Kidney glomerular epithelial cell (primary cell): Measurements from ENCODE around the gene SRRM3.
"Not testable (repeated sequence)": the region's sequence is repeated elsewhere in the genome, so short reads cannot be mapped to it uniquely, and the experiment has no call there.

ENCODE experiments used
- DNase-seq: peaks from one replicate; lab custom pipeline; 2025; lab: John Stamatoyannopoulos, UW

The SRRM3 gene

GRCh38 chr7:76201732-76202665 is at the start of gene SRRM3:
TSS of gene SRRM3 (plus strand) at chr7:76201896. CDS start at chr7:76235067, 33,171 bp downstream.
- peak; percentile 48 for DNase-seq

- no peak for DNase-seq
Observed at GRCh38 chr7:76151932-76152331, 49.8 kb upstream of the SRRM3 start.

DNA sequence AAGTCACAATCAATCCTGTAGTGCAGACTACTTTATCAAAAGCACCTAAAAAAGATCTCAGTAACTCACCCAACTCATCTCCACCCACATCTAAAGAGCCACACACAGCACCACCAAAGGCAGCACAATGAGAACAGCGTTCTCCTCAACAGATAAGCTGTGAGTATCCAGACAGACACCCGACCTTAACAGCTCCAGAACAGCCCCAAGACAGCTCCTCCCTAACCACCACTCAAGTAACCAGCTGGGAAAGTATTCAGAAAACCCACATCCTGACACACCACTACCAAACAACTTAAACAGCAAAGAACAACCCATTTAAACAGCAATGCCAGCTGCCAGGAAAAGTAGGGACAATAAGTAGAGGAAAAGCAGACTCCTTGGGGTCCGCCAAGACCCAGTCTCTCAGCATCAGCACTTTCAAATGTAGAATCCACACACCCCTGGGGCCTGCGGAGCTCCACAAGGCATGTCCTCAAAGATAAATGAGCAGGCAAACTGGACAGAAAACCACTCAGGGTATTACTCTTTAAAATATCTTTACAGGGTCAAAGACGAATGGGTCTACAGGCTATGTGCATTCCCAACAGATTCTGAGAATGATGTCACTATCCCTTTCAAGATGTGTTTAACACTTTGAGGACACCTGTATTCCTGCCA is 48.0 kb upstream of the SRRM3 start:
- not testable (repeated sequence) for DNase-seq

- DNase-seq: no peak
Observed at GRCh38 chr7:76155938-76156337, 45.8 kb upstream of the SRRM3 start.

GRCh38 chr7:76156992-76157685 is 44.6 kb upstream of the SRRM3 start:
- DNase-seq: not testable (repeated sequence)

- not testable (repeated sequence) for DNase-seq
Observed at GRCh38 chr7:76158416-76158815, 43.3 kb upstream of the SRRM3 start.

DNA sequence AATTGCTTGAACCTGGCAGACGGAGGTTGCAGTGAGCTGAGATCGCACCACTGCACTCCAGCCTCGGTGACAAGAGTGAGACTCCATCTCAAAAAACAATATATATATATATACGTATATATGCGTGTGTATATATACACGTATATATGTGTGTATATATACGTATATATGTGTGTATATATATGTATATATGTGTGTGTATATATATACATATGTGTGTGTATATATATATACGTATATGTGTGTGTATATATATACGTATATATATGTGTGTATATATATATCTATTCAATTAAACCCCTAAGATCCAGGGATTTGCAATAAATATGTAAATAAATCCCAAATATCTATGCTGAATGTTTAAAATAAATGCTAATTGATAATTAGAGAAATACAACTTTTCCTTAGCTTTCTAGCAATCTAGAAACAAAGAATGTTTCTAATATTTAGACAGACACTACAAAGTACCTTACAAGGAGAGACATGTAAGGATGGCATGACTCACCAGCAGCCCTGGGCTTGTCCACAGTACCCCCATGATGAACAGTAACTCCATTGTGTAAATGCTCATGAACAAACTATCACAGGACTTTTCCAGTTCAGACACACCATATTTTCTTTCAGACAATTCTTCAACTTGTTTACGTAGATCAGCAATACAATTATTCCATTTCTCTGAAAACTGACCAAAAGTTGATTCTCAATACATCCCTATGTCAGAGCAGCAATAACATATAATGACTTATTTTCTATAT is 39.1 kb upstream of the SRRM3 start:
- DNase-seq: not testable (repeated sequence)

GRCh38 chr7:76163812-76164211 is 37.9 kb upstream of the SRRM3 start:
- DNase-seq: not testable (repeated sequence)

DNA sequence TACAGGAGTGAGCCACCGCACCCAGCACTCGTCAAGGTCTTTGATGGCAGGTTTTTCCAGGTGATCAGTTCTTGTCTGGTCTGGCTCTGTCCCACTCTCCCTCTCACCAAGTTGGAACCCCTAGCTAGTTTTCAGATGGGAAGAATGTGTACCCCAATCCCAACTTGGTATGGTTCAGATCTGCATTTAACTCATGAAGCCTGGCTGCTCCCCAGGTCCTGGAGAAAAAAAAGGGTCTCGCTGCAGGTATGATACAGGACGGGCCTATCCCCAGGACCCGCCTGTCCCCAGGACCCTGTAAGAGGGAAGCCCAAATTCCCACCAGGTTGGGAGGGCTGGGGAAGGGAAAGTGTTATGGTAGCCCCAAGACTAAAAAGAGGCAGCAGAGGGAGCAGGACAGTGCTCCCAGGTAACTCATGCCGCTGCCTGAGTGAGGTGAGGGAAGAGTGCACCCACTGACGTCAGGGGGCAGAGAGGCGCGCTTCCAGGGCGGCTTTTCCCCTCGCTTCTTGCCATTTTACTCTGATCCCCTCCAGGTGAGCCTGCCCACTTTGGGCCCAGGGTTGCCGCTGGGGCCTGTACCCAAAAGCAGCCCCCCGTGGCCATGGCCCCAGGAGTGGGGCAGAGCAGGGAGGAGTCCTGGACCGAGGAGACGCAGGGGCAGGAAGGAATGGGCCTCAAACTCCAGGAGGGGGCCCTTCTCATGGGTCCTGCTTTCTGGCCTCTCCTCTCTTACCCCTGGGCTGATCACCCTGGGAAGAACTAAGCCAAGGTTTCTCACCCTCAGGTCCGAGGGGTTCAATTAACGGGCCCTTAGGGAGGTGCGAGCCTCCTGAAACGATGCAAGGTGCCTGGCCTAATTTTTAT is 36.4 kb upstream of the SRRM3 start:
- no peak for DNase-seq

DNA sequence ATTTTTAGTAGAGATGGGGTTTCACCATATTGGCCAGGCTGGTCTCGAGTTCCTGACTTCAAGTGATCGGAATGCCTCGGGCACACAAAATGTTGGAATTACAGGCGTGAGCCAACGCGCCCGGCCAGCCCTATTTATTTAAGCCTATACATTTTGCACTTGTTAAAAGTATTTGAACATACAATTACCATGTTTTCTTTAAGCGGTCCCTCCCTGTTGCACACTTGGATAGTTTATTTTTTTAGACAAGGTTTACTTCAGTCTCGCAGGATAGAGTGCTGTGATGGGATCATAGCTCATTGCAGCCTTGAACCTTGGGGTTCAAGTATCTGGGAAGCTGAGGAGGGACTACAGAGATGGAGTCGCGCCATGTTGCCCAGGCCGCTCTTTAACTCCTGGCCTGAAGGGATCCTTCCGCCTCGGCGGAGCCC is 35.7 kb upstream of the SRRM3 start:
- no peak for DNase-seq

DNA sequence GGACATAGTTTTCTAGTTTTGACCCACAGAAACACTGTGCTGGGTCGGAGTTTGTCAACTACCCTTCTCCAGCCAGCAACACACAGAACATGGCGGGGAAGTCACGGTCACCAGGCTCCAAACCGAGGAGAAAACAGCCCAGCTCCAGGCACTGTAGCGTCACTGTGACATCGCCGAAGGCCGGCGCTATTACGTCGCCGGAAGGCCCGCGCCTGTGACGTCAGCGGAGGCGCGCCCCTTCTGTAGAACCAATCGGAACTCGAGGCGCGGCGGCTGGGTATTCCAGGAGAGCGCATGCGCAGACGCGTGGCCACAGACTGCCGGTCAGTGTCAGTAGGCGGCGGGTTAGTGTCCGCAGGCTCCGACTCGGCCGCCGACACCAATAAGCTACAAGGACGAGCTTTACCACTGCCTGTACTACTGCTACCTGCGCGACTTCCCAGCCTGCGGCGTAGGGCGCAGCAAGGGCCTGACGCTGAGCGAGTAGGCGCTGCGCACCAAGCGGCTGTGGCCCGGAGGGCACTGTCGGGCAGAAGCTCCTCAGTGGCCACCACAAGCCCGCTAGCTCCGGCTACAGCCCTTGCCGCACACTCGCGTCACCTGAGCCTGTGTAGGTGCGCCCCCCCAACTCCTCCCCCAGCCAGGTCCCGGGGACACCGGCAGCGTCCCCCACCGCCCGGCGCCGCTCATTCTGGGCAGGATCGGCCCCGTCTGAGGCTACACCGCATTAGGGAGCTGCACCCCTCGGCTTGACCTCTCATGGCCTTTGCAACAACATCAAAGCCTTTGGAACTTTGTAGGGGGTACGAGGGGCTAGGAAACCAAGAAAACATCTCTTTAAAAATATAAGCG is 35.1 kb upstream of the SRRM3 start:
- peak; percentile 79 for DNase-seq

GRCh38 chr7:76173566-76174205 is 28.0 kb upstream of the SRRM3 start:
- no peak for DNase-seq

- not testable (repeated sequence) for DNase-seq
Observed at GRCh38 chr7:76176951-76177350, 24.7 kb upstream of the SRRM3 start.

- no peak for DNase-seq
Observed at GRCh38 chr7:76179686-76180085, 22.0 kb upstream of the SRRM3 start.

GRCh38 chr7:76182225-76182960 is 19.3 kb upstream of the SRRM3 start:
- DNase-seq: no peak

DNA sequence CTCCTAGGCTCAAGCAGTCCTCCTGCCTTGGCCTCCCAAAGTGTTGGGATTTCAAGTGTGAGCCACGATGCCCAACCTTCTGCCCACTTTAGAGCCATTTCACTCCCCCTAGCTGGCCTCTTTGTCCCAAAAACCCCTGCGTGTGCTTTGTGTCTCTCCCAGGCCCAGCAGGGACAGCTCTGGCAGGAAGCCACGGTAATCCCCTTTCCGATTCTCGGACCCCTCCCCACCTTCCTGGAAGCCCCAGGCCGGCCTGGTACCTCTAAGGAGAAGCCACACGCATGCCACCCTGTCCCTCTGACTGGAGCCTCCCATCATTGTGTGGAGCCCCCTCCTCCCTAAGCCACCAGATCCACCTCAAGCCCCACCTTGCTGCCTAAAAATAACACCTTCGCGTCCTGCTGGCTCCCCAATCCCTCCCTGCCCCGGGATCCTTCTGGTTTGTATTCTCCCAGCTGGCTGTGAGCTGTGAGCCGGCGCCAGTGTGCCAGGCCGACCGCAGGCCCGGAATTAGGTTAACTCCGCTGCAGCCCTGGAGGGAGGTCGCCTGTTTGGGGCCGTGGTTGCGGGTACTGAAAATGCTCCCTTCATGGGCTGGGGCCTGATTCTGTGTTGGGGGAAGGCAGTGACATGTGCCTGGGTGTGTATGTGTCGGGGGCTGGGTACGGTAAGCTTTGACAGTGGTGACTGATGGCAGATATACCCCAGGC is 16.4 kb upstream of the SRRM3 start:
- no peak for DNase-seq

DNA sequence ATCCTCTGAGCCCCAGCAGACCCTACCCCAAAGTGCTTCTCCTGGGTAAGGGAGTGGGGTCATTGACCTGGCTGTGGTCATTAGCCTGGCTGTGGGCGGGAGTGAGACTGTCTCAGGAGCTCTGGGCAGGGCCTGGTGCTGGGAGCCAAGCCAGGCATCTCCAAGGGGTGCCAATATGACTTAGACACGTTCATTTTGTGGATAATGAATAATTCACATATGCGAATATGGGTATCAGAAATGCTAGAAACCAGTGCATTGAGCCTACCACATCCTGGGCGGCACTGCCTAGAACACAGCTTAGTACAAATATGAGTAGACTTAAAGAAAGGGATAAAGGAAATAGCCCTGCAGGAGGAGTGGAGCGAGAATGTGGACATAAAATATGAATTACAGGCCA is 14.4 kb upstream of the SRRM3 start:
- DNase-seq: no peak

GRCh38 chr7:76189276-76189675 is 12.4 kb upstream of the SRRM3 start:
- no peak for DNase-seq
